ENCODE data around the gene ASIC1.

GRCh38 chr12:50043854-50044253 lies 13.5 kb upstream of the ASIC1 start:
- TF ChIP-seq, protein P1, sequence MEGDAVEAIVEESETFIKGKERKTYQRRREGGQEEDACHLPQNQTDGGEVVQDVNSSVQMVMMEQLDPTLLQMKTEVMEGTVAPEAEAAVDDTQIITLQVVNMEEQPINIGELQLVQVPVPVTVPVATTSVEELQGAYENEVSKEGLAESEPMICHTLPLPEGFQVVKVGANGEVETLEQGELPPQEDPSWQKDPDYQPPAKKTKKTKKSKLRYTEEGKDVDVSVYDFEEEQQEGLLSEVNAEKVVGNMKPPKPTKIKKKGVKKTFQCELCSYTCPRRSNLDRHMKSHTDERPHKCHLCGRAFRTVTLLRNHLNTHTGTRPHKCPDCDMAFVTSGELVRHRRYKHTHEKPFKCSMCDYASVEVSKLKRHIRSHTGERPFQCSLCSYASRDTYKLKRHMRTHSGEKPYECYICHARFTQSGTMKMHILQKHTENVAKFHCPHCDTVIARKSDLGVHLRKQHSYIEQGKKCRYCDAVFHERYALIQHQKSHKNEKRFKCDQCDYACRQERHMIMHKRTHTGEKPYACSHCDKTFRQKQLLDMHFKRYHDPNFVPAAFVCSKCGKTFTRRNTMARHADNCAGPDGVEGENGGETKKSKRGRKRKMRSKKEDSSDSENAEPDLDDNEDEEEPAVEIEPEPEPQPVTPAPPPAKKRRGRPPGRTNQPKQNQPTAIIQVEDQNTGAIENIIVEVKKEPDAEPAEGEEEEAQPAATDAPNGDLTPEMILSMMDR (conservative IDR thresholded peaks at IDR 0.05) = no peak
- no peak for TF ChIP-seq ZFX (IDR thresholded peaks at IDR 0.05)
